A673 (cell line): ENCODE measurements around the gene TLNRD1. TPM values are rescaled to one million over a fixed set of nuclear protein-coding genes. Genes with fewer than 3 reads are reported as not detected.

ENCODE experiments used
- BruUV-seq: library from RNA; stranded (reverse); fragments of 400-500 nt; replicated peaks from 2 replicates; lab custom pipeline; 2021; lab: Mats Ljungman, UMichigan
- CTCF ChIA-PET: fragments of 300-600 bp; sonication (Branson Sonifier 250); formaldehyde crosslinking; loops from one replicate; lab custom pipeline; 2022; ENCODE audit warnings: antibody characterized with exemption; lab: Charles Lee
- POLR2A ChIA-PET: fragments of 300-600 bp; sonication (Branson Sonifier 250); formaldehyde crosslinking; loops from one replicate; lab custom pipeline; 2022; ENCODE audit warnings: antibody characterized with exemption; ENCODE audit not compliant: low non-redundant PET; lab: Charles Lee
- DNase-seq: peaks from one replicate; pipeline ENCODE4 v3.0.0-alpha.2; 2015; ENCODE audit warnings: low spot score
- H3K27ac ChIP-seq: fragments of 200-600 bp; sonication (generic); 2 replicates; pipeline ENCODE4 v1.5.1; 2016; ENCODE audit warnings: mixed run types, low read depth, mild to moderate bottlenecking, mixed read lengths, antibody characterized with exemption, low read length; ENCODE audit not compliant: poor library complexity, severe bottlenecking
- H3K27me3 ChIP-seq: fragments of 200-600 bp; sonication (generic); replicated peaks from 2 replicates; pipeline ENCODE4 v1.6.1; 2017; ENCODE audit warnings: mixed run types, low read depth, mild to moderate bottlenecking, mixed read lengths, antibody characterized with exemption, low read length; ENCODE audit not compliant: insufficient read depth, poor library complexity
- H3K36me3 ChIP-seq: fragments of 200-600 bp; sonication (generic); 2 replicates; pipeline ENCODE4 v1.6.1; 2016; ENCODE audit warnings: mixed run types, mild to moderate bottlenecking, mixed read lengths, antibody characterized with exemption, low read length; ENCODE audit not compliant: insufficient read depth, poor library complexity, severe bottlenecking
- H3K4me1 ChIP-seq: fragments of 200-600 bp; sonication (generic); 2 replicates; pipeline ENCODE4 v1.6.1; 2017; ENCODE audit warnings: mixed run types, mild to moderate bottlenecking, mixed read lengths, antibody characterized with exemption, low read length; ENCODE audit not compliant: insufficient read depth, poor library complexity, severe bottlenecking
- H3K4me3 ChIP-seq: fragments of 200-600 bp; sonication (generic); 2 replicates; pipeline ENCODE4 v1.5.1; 2016; ENCODE audit warnings: low read depth, mixed run types, mild to moderate bottlenecking, mixed read lengths, low read length; ENCODE audit not compliant: poor library complexity, severe bottlenecking
- H3K9me3 ChIP-seq: fragments of 200-600 bp; sonication (generic); 2 replicates; pipeline ENCODE4 v1.6.1; 2016; ENCODE audit warnings: mixed run types, low read depth, mild to moderate bottlenecking, mixed read lengths, antibody characterized with exemption, low read length; ENCODE audit not compliant: poor library complexity, severe bottlenecking
- CTCF ChIP-seq: fragments of 300-800, 200-600 bp; sonication (generic); conservative IDR thresholded peaks from 2 replicates; pipeline ENCODE4 v1.5.1; 2017; ENCODE audit warnings: low read depth, mild to moderate bottlenecking, antibody characterized with exemption, low read length, moderate library complexity, mixed read lengths
- EZH2 ChIP-seq: fragments of 200-600 bp; sonication (generic); IDR thresholded peaks from 2 replicates; pipeline ENCODE4 v1.6.1; 2017; ENCODE audit warnings: borderline replicate concordance, low read depth, mild to moderate bottlenecking, mixed read lengths, antibody characterized with exemption, low read length; ENCODE audit not compliant: poor library complexity, severe bottlenecking
- intact Hi-C: fragments of 100-400 bp; cut with micrococcal nuclease; formaldehyde crosslinking; loops from one replicate; pipeline ENCODE4 v1.10.0; 2022; ENCODE audit not compliant: unreplicated experiment
- total RNA-seq: library from RNA; stranded (reverse); gene quantifications from 2 replicates; pipeline ENCODE4 v1.2.3, GENCODE V29; 2021

The TLNRD1 gene
- total RNA-seq, 1 experiment from 2014 or later: 21.8 TPM

- peaks cover 3% of the 10 kb centered on the region for H3K4me1 ChIP-seq
- H3K27ac ChIP-seq: no peak overlapping the region
- BruUV-seq: no TSS peak
- no peak for TF ChIP-seq EZH2
- no peak for TF ChIP-seq CTCF
- no peaks in the 10 kb centered on the region for H3K27me3 ChIP-seq
- intact Hi-C loops: no loop called here
- ChIA-PET CTCF (interaction anchor here (0.5 to 1.2 kb wide), 8 partner anchors 10 to 728 kb away, joined by 3 to 12 read pairs (median 4); partner anchors contain the start of gene CEMIP), POLR2A (no interaction called here)
- H3K4me3 ChIP-seq: no peak overlapping the region
- DNase-seq: no peak
- peaks cover 4% of the 10 kb centered on the region for H3K36me3 ChIP-seq
- H3K9me3 ChIP-seq: no peaks in the 10 kb centered on the region
Measured at GRCh38 chr15:80969316-80969715, 31.4 kb upstream of the TLNRD1 start.

GRCh38 chr15:80970018-80970657, 30.6 kb upstream of the TLNRD1 start:
- intact Hi-C loops: loop anchor here (1.0 to 5.0 kb wide), 3 partner anchors 191 to 513 kb away; partner anchors contain the start of gene CEMIP
- no peak overlapping the region for H3K27ac ChIP-seq
- H3K36me3 ChIP-seq: peaks cover 4% of the 10 kb centered on the region
- H3K4me3 ChIP-seq: no peak overlapping the region
- H3K4me1 ChIP-seq: peaks cover 3% of the 10 kb centered on the region
- CTCF ChIA-PET: interaction anchor here (0.5 to 1.2 kb wide), 10 partner anchors 10 to 729 kb away, joined by 3 to 12 read pairs (median 3); partner anchors contain the start of gene CEMIP
- POLR2A ChIA-PET: no interaction called here
- BruUV-seq: no TSS peak
- TF ChIP-seq EZH2 (no peak), CTCF (peak; percentile 78)
- no peaks in the 10 kb centered on the region for H3K27me3 ChIP-seq
- peak; percentile 76 for DNase-seq
- H3K9me3 ChIP-seq: no peaks in the 10 kb centered on the region

GRCh38 chr15:80970658-80971057, 30.1 kb upstream of the TLNRD1 start:
- no peak for DNase-seq
- Histone ChIP-seq H3K4me1 (peaks cover 3% of the 10 kb centered on the region), H3K4me3 (no peak overlapping the region), H3K36me3 (peaks cover 4% of the 10 kb centered on the region), H3K9me3 (no peaks in the 10 kb centered on the region), H3K27ac (no peak overlapping the region), H3K27me3 (no peaks in the 10 kb centered on the region)
- CTCF ChIA-PET: interaction anchor here (0.6 to 1.2 kb wide), 7 partner anchors 16 to 730 kb away, joined by 3 to 12 read pairs (median 3); partner anchors contain the start of gene CEMIP
- no TSS peak for BruUV-seq
- POLR2A ChIA-PET: no interaction called here
- intact Hi-C loops: loop anchor here (1.0 to 5.0 kb wide), 3 partner anchors 191 to 513 kb away; partner anchors contain the start of gene CEMIP
- TF ChIP-seq EZH2 (no peak), CTCF (no peak)
